ENCODE measurements around the gene PLCG2. TPM values are rescaled to one million over a fixed set of nuclear protein-coding genes. Genes with fewer than 3 reads are reported as not detected.

The PLCG2 gene
- total and polyA plus RNA-seq, 2 experiments from 2014 or later, result 3.5 to 10.4 TPM

- Histone ChIP-seq H3K27me3 (no peaks in the 10 kb centered on the region), H3K9me3 (ENCODE audit: low read depth) (no peaks in the 10 kb centered on the region), H3K4me3 (no peak overlapping the region), H3K36me3 (no peaks in the 10 kb centered on the region), H3K27ac (no peak overlapping the region), H3K4me1 (ENCODE audit: low read depth) (no peaks in the 10 kb centered on the region)
- DNase-seq (ENCODE audit: low read depth in 1 of 2, low spot score in 1 of 2), result no peak
- no peak for TF ChIP-seq CTCF (IDR thresholded peaks at IDR 0.05; ENCODE audit: low read depth, low read length)
Measured at GRCh38 chr16:81900456-81900855, 121.4 kb downstream of the PLCG2 start.

- Histone ChIP-seq H3K4me3 (no peak overlapping the region), H3K36me3 (no peaks in the 10 kb centered on the region), H3K9me3 (ENCODE audit: low read depth) (no peaks in the 10 kb centered on the region), H3K4me1 (ENCODE audit: low read depth) (no peaks in the 10 kb centered on the region), H3K27me3 (no peaks in the 10 kb centered on the region), H3K27ac (no peak overlapping the region)
- DNase-seq (ENCODE audit: low read depth in 1 of 2, low spot score in 1 of 2), result no peak
- TF ChIP-seq CTCF (IDR thresholded peaks at IDR 0.05; ENCODE audit: low read depth, low read length), result no peak
Measured at GRCh38 chr16:81901484-81901883, 122.4 kb downstream of the PLCG2 start.

DNA sequence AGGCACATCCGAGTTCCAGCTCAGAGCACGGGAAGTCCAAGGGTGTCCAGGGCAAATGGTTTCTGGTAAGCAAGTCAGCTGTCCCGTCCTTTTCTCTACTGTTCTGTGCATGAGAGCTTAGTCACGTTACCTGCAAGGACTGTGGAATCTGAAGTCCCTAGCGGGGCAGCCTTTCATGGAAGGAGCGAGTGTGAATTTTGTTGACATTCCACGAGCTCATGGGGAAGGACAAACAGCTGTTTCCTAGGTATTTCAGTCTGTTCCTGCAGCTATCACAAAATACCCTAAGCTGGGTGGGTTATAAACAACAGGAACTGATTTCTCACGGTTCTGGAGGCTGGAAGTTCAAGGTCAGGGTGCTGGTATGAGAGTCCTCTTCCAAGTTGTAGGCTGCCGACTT, 122.9 kb downstream of the PLCG2 start:
- Histone ChIP-seq H3K9me3 (ENCODE audit: low read depth) (no peaks in the 10 kb centered on the region), H3K36me3 (no peaks in the 10 kb centered on the region), H3K4me3 (no peak overlapping the region), H3K27ac (no peak overlapping the region), H3K4me1 (ENCODE audit: low read depth) (no peaks in the 10 kb centered on the region), H3K27me3 (no peaks in the 10 kb centered on the region)
- DNase-seq (ENCODE audit: low read depth in 1 of 2, low spot score in 1 of 2), result no peak
- TF ChIP-seq CTCF (IDR thresholded peaks at IDR 0.05; ENCODE audit: low read depth, low read length), result no peak

- TF ChIP-seq CTCF (IDR thresholded peaks at IDR 0.05; ENCODE audit: low read depth, low read length), result no peak
- no peak overlapping the region for H3K27ac ChIP-seq
- no peak overlapping the region for H3K4me3 ChIP-seq
- DNase-seq (ENCODE audit: low read depth in 1 of 2, low spot score in 1 of 2), result no peak
- H3K36me3 ChIP-seq, result no peaks in the 10 kb centered on the region
- no peaks in the 10 kb centered on the region for H3K9me3 ChIP-seq (ENCODE audit: low read depth)
- no peaks in the 10 kb centered on the region for H3K4me1 ChIP-seq (ENCODE audit: low read depth)
- no peaks in the 10 kb centered on the region for H3K27me3 ChIP-seq
Measured at GRCh38 chr16:81904320-81904719, 125.2 kb downstream of the PLCG2 start.

DNA sequence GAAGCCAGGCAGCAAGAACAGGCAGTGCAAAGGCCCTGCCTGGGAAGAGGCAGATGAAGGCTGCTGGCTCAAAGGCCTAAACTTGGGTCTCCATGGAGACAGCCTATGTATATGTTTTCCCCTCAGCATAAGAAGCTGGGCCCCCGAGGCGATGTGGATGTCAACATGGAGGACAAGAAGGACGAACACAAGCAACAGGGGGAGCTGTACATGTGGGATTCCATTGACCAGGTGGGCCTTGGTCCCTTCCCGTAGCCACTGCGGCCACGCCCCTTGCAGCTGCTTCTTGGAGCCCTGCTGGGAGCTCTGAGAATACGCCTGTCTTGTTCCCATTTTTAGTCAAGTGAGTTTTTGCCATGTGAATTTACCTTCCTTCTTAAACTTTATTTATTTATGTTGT, 126.2 kb downstream of the PLCG2 start:
- H3K9me3 ChIP-seq (ENCODE audit: low read depth), result no peaks in the 10 kb centered on the region
- no peak overlapping the region for H3K4me3 ChIP-seq
- H3K36me3 ChIP-seq, result no peaks in the 10 kb centered on the region
- no peaks in the 10 kb centered on the region for H3K4me1 ChIP-seq (ENCODE audit: low read depth)
- no peaks in the 10 kb centered on the region for H3K27me3 ChIP-seq
- DNase-seq (ENCODE audit: low read depth in 1 of 2, low spot score in 1 of 2), result no peak
- H3K27ac ChIP-seq, result no peak overlapping the region
- TF ChIP-seq CTCF (IDR thresholded peaks at IDR 0.05; ENCODE audit: low read depth, low read length), result no peak

DNA sequence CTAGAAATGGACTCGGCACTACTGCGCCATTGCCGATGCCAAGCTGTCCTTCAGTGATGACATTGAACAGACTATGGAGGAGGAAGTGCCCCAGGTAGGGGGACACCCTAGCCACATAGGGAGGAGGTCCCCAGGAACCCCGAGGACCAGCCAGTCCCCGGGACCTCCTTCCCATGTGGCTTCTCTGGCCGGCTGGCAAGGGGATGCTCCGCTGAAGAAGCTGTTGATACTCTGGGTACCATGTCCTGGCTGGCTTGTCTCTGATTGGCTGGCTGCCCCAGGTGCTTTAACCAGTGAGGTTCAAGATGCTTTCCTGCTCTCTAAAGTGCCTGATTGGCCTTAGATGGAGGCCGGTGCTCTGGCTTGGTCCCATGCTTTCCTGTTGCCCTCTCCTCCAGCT, 128.6 kb downstream of the PLCG2 start:
- no peak for DNase-seq (ENCODE audit: low read depth in 1 of 2, low spot score in 1 of 2)
- TF ChIP-seq CTCF (IDR thresholded peaks at IDR 0.05; ENCODE audit: low read depth, low read length), result no peak
- no peaks in the 10 kb centered on the region for H3K4me1 ChIP-seq (ENCODE audit: low read depth)
- no peaks in the 10 kb centered on the region for H3K27me3 ChIP-seq
- H3K27ac ChIP-seq, result no peak overlapping the region
- H3K36me3 ChIP-seq, result no peaks in the 10 kb centered on the region
- H3K4me3 ChIP-seq, result no peak overlapping the region
- H3K9me3 ChIP-seq (ENCODE audit: low read depth), result no peaks in the 10 kb centered on the region

Data from cardiac muscle cell (in vitro differentiated cells and primary cell).